Spleen (tissue), 7 donors: ENCODE measurements around the gene TEX26.

ENCODE experiments used
- CTCF ChIP-seq, 11 experiments: fragments of 200-600 bp in 7 of 11; fragments of 450-650 bp in 4 of 11; sonication (generic) in 4 of 11; IDR thresholded peaks in 8 of 11; conservative IDR thresholded peaks in 3 of 11; 1 replicate in 7 of 11; 2 replicates in 4 of 11; pipeline versions ENCODE4 v1.4.0 to v1.8.0; 2016 to 2021; ENCODE audit warnings: antibody characterized with exemption in 11 of 11, inconsistent platforms in 4 of 11, mild to moderate bottlenecking in 1 of 11
- POLR2A ChIP-seq, 3 donors: fragments of 450-650 bp; IDR thresholded peaks; one replicate each; pipeline ENCODE4 v1.5.1; 2017; ENCODE audit warnings: antibody characterized with exemption in 3 of 3, mild to moderate bottlenecking in 1 of 3
- donor health status: DM: no; HTN: no; CAD: no; lungs with moderate emphysema.
- donor health status: DM: no; HTN: no; CAD: no.
- donor health status: DM: no; HTN: no; CAD: no.

GRCh38 chr13:31011901-31012654 is 79.6 kb downstream of the TEX26 start:
- TF ChIP-seq POLR2A (IDR thresholded peaks at IDR 0.05) (no peak), CTCF (IDR thresholded peaks at IDR 0.05 in 8 of 11, conservative IDR thresholded peaks at IDR 0.05 in 3 of 11) (no peak)
